Cardiac muscle cell (in vitro differentiated cells and primary cell): ENCODE measurements around the gene CD244. TPM values are rescaled to one million over a fixed set of nuclear protein-coding genes. Genes with fewer than 3 reads are reported as not detected.

Experiments
- DNase-seq, 2 donors: peaks; one replicate each; pipeline versions ENCODE4 v3.0.0 to v3.0.0-alpha.2; 2010 to 2017; ENCODE audit warnings: low read depth in 1 of 2, low spot score in 1 of 2
- H3K27ac ChIP-seq: fragments of 200-600 bp; sonication (generic); 2 replicates; pipeline ENCODE4 v1.5.1; 2016
- H3K27me3 ChIP-seq: fragments of 200-600 bp; sonication (generic); 2 replicates; pipeline ENCODE4 v1.6.0; 2016; ENCODE audit warnings: control low read depth
- H3K36me3 ChIP-seq: fragments of 200-600 bp; sonication (generic); 2 replicates; pipeline ENCODE4 v1.5.1; 2016; ENCODE audit warnings: control low read depth
- H3K4me1 ChIP-seq: fragments of 200-600 bp; sonication (generic); 2 replicates; pipeline ENCODE4 v1.8.1; 2017; ENCODE audit warnings: low read depth, mild to moderate bottlenecking, mixed run types
- H3K4me3 ChIP-seq: fragments of 200-600 bp; sonication (generic); 2 replicates; pipeline ENCODE4 v1.5.1; 2016; ENCODE audit warnings: mild to moderate bottlenecking
- H3K9me3 ChIP-seq: fragments of 200-600 bp; sonication (generic); 2 replicates; pipeline ENCODE4 v1.5.1; 2017; ENCODE audit warnings: low read depth, mild to moderate bottlenecking, control low read depth
- polyA plus RNA-seq: library from polyadenylated mRNA; unstranded; fragments of >200 nt; fragmentation: Nextera tagmentation; extraction: Ambion mirVana; gene quantifications from 2 replicates; pipeline ENCODE4 v1.2.1, GENCODE V29; 2016
- total RNA-seq: library from RNA; depleted of rRNA; stranded (reverse); fragments of >200 nt; gene quantifications from 2 replicates; pipeline ENCODE4 v1.2.3, GENCODE V29; 2016
- TF ChIP-seq, protein P1 (sequence below): IDR thresholded peaks from 2 replicates; pipeline ENCODE4 v1.5.1; 2012; ENCODE audit warnings: low read depth, mild to moderate bottlenecking, low read length

The CD244 gene, protein sequence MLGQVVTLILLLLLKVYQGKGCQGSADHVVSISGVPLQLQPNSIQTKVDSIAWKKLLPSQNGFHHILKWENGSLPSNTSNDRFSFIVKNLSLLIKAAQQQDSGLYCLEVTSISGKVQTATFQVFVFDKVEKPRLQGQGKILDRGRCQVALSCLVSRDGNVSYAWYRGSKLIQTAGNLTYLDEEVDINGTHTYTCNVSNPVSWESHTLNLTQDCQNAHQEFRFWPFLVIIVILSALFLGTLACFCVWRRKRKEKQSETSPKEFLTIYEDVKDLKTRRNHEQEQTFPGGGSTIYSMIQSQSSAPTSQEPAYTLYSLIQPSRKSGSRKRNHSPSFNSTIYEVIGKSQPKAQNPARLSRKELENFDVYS
- total RNA-seq (not detected in 2 replicates), polyA plus RNA-seq (0.11 TPM in 1 of 2 replicates, not detected in the other)

DNA sequence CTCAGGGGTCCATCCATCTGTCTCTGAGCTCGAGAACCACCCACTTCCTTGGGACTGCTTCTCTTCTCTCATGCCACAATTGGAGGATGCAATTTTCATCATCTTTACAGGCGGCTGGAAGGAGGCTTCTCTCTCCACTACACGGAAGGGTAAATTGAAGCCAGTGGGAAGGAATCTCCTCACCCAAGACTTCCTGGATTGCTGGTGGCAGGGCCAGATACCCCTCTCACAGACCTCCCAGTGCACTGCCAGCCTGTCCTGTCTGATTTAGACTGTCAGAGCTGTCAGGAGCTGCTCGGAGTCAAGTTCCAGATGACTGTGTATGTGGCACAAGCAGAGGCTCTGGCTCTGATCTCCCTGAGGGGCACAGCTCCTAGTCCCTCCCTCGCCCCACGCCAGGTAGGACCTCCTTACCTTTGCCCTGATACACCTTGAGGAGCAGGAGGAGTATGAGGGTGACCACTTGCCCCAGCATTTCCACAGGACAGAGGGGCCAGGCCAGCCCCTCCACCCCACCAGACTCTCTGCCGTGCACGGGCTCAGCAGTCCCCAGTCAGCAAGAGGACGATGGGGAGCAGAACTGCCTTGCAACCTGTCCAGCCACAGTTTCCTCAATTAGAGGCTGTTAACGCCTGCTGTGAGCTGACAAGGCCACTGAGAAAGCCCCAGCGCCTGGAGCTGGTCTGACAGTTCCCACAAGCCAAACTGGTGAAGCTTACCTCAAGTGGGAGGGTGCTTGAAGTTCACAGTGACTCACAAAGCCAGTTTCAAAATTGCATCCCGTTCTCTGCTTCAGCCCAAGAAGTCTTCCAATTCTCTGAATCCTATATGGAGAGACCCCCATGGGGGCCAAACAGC, at the start of gene CD244:
Gene CD244, minus strand, starts transcription at position 685 of the 858 bp plus-strand sequence. Its CDS starts 210 bp downstream, at position 475.
- Histone ChIP-seq H3K27ac (no peak within 1 kb of the TSS), H3K36me3 (no peaks in the 10 kb centered on the region), H3K4me1 (peaks cover 4% of the 10 kb centered on the region), H3K9me3 (no peaks in the 10 kb centered on the region), H3K4me3 (no peak within 1 kb of the TSS), H3K27me3 (no peaks in the 10 kb centered on the region)
- DNase-seq: peak; percentile 73 to 77
- TF ChIP-seq, protein P1, sequence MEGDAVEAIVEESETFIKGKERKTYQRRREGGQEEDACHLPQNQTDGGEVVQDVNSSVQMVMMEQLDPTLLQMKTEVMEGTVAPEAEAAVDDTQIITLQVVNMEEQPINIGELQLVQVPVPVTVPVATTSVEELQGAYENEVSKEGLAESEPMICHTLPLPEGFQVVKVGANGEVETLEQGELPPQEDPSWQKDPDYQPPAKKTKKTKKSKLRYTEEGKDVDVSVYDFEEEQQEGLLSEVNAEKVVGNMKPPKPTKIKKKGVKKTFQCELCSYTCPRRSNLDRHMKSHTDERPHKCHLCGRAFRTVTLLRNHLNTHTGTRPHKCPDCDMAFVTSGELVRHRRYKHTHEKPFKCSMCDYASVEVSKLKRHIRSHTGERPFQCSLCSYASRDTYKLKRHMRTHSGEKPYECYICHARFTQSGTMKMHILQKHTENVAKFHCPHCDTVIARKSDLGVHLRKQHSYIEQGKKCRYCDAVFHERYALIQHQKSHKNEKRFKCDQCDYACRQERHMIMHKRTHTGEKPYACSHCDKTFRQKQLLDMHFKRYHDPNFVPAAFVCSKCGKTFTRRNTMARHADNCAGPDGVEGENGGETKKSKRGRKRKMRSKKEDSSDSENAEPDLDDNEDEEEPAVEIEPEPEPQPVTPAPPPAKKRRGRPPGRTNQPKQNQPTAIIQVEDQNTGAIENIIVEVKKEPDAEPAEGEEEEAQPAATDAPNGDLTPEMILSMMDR: no peak

DNA sequence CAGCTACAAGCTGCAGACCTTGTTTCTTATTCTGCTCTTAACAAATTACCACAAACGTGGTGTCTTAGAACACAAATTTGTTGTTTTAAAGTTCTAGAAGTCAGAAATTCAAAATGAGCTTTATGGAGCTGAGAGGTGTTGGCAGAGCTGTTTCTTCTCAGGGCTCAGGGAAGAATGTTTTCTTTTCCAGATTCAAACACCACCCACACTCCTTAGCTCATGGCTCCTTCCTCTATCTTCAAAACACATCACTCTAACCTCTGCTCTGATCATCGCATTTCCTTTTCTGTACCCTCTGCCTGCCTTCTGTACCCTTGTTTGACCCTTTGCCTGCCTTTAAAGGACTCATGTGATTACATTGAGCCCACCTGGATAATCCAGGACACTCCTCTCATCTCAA, 49.2 kb upstream of the CD244 start:
- H3K36me3 ChIP-seq: no peaks in the 10 kb centered on the region
- H3K4me1 ChIP-seq: peaks cover 4% of the 10 kb centered on the region
- peaks cover 6% of the 10 kb centered on the region for H3K27me3 ChIP-seq
- TF ChIP-seq, protein P1: no peak
- no peaks in the 10 kb centered on the region for H3K9me3 ChIP-seq
- no peak for DNase-seq
- H3K27ac ChIP-seq: no peak overlapping the region
- H3K4me3 ChIP-seq: no peak overlapping the region

DNA sequence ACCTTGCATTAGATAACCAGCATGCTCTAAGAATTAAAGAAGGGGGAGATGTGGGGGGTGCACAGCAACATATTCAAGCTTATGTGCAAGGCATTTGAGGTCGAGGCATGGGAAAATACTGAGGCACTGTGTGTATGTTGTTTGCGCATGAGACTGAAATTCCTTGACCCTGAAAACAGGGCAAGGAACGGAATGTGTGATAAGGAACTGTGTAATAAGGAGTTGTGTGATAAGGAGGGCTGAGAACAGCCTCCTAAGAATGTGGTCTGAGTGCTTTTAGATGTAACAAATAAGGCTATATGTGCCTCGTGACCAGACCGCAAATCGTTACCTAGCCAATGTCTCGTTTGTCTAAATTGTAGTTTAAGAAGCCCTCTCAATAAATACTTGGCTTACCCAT, 48.8 kb upstream of the CD244 start:
- DNase-seq: peak; percentile 39 to 99
- Histone ChIP-seq H3K4me1 (peaks cover 4% of the 10 kb centered on the region), H3K27me3 (peaks cover 6% of the 10 kb centered on the region), H3K36me3 (no peaks in the 10 kb centered on the region), H3K9me3 (no peaks in the 10 kb centered on the region), H3K4me3 (no peak overlapping the region), H3K27ac (peak overlapping the region; percentile 59)
- TF ChIP-seq, protein P1: no peak

DNA sequence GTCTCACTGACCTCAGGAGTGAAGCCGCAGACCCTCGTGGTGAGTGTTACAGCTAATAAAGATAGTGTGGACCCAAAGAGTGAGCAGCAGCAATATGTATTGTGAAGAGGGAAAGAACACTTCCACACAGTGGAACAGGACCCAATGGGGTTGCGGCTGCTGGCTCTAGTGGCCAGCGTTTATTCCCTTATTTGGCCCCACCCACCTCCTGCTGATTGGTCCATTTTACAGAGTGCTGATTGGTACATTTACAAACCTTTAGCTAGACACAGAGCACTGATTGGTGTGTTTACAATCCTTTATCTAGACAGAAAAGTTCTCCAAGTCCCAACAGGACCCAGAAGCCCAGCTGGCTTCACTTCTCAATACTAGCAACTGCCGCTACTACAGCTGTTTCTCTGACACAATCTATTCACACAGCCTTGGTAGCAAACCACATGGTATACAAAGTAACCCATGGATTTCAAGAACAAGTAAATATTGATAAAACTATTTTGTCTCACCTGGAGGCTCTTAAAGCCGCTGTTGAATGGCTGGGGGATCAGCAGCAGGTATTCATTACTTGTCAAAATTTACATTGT, 47.6 kb upstream of the CD244 start:
- TF ChIP-seq, protein P1: no peak
- no peak overlapping the region for H3K27ac ChIP-seq

DNA sequence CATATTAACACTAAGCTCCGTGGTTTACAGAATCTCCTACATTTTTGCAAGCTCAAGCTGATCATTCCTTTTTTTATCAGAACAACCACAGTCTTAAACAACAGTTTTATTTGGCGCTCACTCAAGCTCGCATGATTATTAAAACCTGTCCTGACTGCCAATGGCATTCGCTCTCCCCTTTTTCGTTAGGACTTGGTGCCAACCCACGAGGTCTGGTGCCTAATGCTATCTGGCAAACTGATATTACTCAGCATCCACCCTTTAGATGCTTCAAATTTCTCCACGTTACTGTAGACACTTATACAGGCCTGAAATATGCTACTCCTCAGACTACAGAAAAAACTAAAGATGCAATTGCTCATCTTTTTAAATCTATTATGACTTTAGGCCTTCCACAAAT, 45.3 kb upstream of the CD244 start:
- Histone ChIP-seq H3K4me1 (peaks cover 18% of the 10 kb centered on the region), H3K27ac (no peak overlapping the region), H3K36me3 (no peaks in the 10 kb centered on the region), H3K27me3 (no peaks in the 10 kb centered on the region), H3K9me3 (no peaks in the 10 kb centered on the region), H3K4me3 (no peak overlapping the region)
- TF ChIP-seq, protein P1: no peak
- peak in 1 of 2 donors; percentile 96 for DNase-seq

More for the DNA sequence above, 47.6 kb upstream of the CD244 start:
- Histone ChIP-seq H3K4me3 (no peak overlapping the region), H3K27me3 (no peaks in the 10 kb centered on the region), H3K9me3 (no peaks in the 10 kb centered on the region), H3K4me1 (peaks cover 8% of the 10 kb centered on the region), H3K36me3 (no peaks in the 10 kb centered on the region)
- DNase-seq: no peak
